Measurements from ENCODE around the gene MAPK8. TPM values are rescaled to one million over a fixed set of nuclear protein-coding genes. Genes with fewer than 3 reads are reported as not detected.

Gene MAPK8
- total RNA-seq, 1 donor from 2014 or later, result 53.7 TPM

DNA sequence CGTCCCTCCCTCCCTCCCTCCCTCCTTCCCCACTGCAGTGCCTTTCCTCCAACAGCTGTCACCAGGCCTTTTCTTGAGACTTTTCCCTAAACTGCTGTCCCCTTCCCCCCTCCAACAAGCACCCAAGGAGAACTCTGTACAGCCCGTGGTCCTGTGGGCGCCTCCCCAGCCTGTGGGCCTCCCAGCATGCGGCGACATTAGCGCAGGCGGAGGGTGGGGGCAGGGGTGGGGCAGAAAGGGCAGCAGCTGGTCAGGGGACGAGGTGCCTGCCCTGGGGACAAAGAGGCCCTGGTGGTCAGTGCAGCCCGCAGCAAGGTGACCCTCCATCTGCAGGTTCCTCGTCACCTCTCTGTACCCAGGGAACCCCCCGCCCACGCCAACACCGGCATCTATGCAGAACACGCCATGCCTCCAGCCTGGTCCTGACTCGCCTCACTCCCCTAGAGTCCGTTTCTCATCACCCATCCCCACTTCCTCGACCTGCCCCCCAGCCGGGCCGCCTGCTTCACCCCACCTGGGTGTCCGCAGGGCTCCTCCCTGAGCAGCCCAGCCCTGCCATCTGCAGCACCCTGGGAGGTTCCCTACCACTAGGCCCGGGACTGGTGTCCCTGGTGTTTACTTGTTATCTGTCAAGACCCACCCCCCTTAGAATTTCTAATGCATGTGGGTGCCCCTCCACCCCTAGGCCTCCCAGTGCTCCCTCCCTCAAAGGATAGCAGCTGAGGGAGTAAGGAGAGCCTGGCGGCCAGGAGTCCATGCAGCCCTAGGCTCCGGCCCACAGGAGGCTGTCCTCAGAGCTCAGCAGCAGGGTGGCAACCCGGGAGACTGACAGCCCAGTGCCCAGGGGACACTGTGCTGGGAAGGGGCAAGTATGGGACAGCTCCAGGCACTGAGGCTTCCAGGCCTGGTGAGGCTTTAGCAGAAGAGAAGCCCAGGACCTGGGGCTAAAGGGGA is 150.6 kb downstream of the MAPK8 start:
- no peaks in the 10 kb centered on the region for H3K4me1 Mint-ChIP-seq (ENCODE audit: unreplicated experiment)
- no peak for DNase-seq (ENCODE audit: low spot score)
- no peak overlapping the region for H3K27ac Mint-ChIP-seq (ENCODE audit: unreplicated experiment)
- no peaks in the 10 kb centered on the region for H3K9me3 Mint-ChIP-seq (ENCODE audit: unreplicated experiment)
- peaks cover 4% of the 10 kb centered on the region for H3K27me3 Mint-ChIP-seq (ENCODE audit: unreplicated experiment)
- H3K36me3 Mint-ChIP-seq (ENCODE audit: low read depth, unreplicated experiment), result no peaks in the 10 kb centered on the region
- TF ChIP-seq, protein P1, sequence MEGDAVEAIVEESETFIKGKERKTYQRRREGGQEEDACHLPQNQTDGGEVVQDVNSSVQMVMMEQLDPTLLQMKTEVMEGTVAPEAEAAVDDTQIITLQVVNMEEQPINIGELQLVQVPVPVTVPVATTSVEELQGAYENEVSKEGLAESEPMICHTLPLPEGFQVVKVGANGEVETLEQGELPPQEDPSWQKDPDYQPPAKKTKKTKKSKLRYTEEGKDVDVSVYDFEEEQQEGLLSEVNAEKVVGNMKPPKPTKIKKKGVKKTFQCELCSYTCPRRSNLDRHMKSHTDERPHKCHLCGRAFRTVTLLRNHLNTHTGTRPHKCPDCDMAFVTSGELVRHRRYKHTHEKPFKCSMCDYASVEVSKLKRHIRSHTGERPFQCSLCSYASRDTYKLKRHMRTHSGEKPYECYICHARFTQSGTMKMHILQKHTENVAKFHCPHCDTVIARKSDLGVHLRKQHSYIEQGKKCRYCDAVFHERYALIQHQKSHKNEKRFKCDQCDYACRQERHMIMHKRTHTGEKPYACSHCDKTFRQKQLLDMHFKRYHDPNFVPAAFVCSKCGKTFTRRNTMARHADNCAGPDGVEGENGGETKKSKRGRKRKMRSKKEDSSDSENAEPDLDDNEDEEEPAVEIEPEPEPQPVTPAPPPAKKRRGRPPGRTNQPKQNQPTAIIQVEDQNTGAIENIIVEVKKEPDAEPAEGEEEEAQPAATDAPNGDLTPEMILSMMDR (IDR thresholded peaks at IDR 0.05; ENCODE audit: unreplicated experiment), result no peak
- no peak overlapping the region for H3K4me3 Mint-ChIP-seq (ENCODE audit: unreplicated experiment)

DNA sequence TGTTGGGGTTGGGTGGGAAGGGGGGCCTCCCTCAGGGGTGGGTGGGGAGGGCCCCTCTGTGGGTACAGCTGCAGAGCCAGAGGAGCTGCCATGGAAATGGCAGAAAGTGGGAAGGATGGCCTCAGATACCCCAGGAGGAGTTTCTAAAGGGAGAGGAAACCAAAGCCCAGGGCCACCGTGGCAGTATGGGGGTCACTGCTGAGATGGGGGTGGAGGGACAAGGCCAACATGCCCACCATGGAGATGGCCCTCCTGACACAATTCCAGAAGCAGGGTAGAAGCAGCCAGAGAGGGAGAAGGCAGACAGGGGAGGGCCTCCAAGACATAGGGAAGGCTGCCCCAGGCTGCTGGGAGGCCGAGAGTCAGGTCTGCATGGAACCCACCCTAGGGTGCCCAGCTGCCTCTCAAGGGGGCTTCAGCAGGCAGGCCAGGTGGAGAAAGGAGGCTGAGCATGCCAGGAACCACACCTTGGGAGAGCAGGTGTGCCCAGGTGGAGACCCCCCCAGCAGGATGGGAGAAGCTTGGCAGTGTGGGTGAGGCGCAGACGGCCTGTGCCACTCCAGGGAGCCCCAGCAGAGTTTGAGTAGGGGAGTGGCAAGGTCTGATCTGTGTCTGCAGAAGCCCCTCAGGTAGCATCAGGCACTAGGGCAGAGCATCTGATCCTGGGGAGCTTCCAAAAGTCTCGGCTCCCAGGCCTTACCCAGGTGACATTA is 151.6 kb downstream of the MAPK8 start:
- H3K4me1 Mint-ChIP-seq (ENCODE audit: unreplicated experiment), result no peaks in the 10 kb centered on the region
- DNase-seq (ENCODE audit: low spot score), result no peak
- H3K36me3 Mint-ChIP-seq (ENCODE audit: low read depth, unreplicated experiment), result no peaks in the 10 kb centered on the region
- H3K9me3 Mint-ChIP-seq (ENCODE audit: unreplicated experiment), result no peaks in the 10 kb centered on the region
- H3K4me3 Mint-ChIP-seq (ENCODE audit: unreplicated experiment), result no peak overlapping the region
- no peak overlapping the region for H3K27ac Mint-ChIP-seq (ENCODE audit: unreplicated experiment)
- TF ChIP-seq, protein P1 (IDR thresholded peaks at IDR 0.05; ENCODE audit: unreplicated experiment), result no peak
- H3K27me3 Mint-ChIP-seq (ENCODE audit: unreplicated experiment), result peaks cover 4% of the 10 kb centered on the region

DNA sequence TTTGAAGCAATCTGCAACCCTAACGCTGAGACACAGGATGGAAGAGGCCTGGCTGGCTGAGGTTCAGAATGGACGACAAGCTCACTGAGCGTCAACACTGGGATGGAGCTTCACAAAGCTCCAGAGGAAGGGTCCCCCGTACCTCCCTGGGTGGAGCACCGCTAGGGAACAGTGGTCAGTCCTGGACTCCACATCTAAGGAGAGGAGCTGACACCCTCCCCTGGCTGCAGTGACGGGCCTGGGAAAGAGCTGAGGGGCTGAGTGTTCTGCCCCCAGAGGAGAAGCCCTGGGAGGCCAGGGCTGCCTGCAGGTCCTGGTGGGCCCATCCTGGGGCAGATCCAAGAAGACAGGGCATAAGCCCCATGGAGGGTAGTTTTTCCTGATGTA is 152.2 kb downstream of the MAPK8 start:
- DNase-seq (ENCODE audit: low spot score), result no peak
- Mint-ChIP-seq H3K4me3 (ENCODE audit: unreplicated experiment) (no peak overlapping the region), H3K9me3 (ENCODE audit: unreplicated experiment) (no peaks in the 10 kb centered on the region), H3K27me3 (ENCODE audit: unreplicated experiment) (peaks cover 4% of the 10 kb centered on the region), H3K36me3 (ENCODE audit: low read depth, unreplicated experiment) (no peaks in the 10 kb centered on the region), H3K4me1 (ENCODE audit: unreplicated experiment) (no peaks in the 10 kb centered on the region), H3K27ac (ENCODE audit: unreplicated experiment) (no peak overlapping the region)
- TF ChIP-seq, protein P1 (IDR thresholded peaks at IDR 0.05; ENCODE audit: unreplicated experiment), result no peak

DNA sequence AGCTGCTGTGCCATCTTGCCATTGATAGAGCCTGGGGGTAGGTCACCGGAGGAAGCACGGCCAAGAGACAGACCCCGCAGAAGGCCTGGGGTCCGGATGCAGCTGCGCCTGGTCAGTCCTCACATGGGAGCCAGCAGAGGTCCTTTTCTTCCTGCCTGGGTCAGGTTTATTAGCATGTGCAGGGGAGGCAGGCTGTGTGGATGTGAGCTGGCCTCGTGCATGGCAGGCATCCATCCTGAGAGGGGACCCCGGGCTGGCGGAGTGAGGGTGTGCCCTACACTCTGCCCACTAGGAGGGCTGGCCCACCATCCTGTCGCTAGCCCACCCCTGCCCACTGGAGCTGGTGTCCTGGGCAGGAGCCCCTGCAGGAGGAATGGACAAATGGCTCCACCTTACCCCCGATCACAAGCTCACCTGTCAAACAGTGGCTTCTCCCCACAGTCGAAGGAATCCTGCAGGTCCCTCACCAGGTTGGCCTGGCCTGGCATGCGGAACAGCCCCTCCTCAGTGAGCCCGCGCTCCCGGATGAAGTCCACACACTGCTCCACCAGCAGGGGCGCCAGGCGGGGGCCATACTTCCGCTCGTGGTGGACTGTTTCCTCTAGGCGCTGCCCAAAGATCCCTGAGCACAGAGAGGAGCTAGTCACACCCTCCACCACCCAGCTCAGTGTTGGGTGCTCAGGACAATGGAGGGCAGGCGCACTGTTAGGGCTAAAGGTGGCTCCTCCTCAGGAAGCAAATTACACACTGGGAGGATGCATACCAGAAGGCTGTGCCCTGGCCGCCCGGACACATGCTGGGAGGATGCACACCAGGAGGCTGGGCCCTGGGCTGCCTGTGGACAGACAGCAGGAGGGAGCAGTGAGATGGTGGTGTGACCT is 153.0 kb downstream of the MAPK8 start:
- H3K27me3 Mint-ChIP-seq (ENCODE audit: unreplicated experiment), result peaks cover 8% of the 10 kb centered on the region
- no peak overlapping the region for H3K27ac Mint-ChIP-seq (ENCODE audit: unreplicated experiment)
- no peak for DNase-seq (ENCODE audit: low spot score)
- TF ChIP-seq, protein P1 (IDR thresholded peaks at IDR 0.05; ENCODE audit: unreplicated experiment), result peak; percentile 28
- H3K4me1 Mint-ChIP-seq (ENCODE audit: unreplicated experiment), result no peaks in the 10 kb centered on the region
- no peak overlapping the region for H3K4me3 Mint-ChIP-seq (ENCODE audit: unreplicated experiment)
- H3K9me3 Mint-ChIP-seq (ENCODE audit: unreplicated experiment), result no peaks in the 10 kb centered on the region
- no peaks in the 10 kb centered on the region for H3K36me3 Mint-ChIP-seq (ENCODE audit: low read depth, unreplicated experiment)

Measured in endothelial cell (in vitro differentiated cells).